Pericardium fibroblast (primary cell): ENCODE data around the gene UBASH3B. TPM values are rescaled to one million over a fixed set of nuclear protein-coding genes. Genes with fewer than 3 reads are reported as not detected.

Source experiments
- total RNA-seq: library from RNA; depleted of rRNA; stranded (reverse); fragments of >200 nt; gene quantifications from 2 replicates; pipeline ENCODE4 v1.2.3, GENCODE V29; 2015

The UBASH3B gene
- 3.0 and 3.7 TPM in 2 replicates for total RNA-seq

GRCh38 chr11:122655527-122656072, at the start of gene UBASH3B:
UBASH3B (plus strand) TSS chr11:122655722; CDS start chr11:122656050, 328 bp downstream.

Other genes starting within 250 kb of the UBASH3B start
- 0.26 TPM in 1 of 2 replicates, not detected in the other for gene CRTAM, start 182.8 kb downstream of the UBASH3B start, total RNA-seq
- 0.68 and 1.4 TPM in 2 replicates for gene JHY, start 227.0 kb downstream of the UBASH3B start, total RNA-seq